Body of pancreas (tissue), 4 donors: Measurements from ENCODE around the gene MRAS.

Source experiments
- POLR2A ChIP-seq, 3 donors: fragments of 450-650 bp; IDR thresholded peaks; one replicate each; pipeline ENCODE4 v1.6.1; 2016; ENCODE audit warnings: antibody characterized with exemption in 3 of 3, mild to moderate bottlenecking in 2 of 3
- TF ChIP-seq, protein P1 (sequence below), 7 experiments: fragments of 450-650 bp in 4 of 7; fragments of 200-600 bp in 3 of 7; sonication (generic) in 3 of 7; IDR thresholded peaks; one replicate each; pipeline ENCODE4 v1.5.1; 2016 to 2019; ENCODE audit warnings: antibody characterized with exemption in 7 of 7

DNA sequence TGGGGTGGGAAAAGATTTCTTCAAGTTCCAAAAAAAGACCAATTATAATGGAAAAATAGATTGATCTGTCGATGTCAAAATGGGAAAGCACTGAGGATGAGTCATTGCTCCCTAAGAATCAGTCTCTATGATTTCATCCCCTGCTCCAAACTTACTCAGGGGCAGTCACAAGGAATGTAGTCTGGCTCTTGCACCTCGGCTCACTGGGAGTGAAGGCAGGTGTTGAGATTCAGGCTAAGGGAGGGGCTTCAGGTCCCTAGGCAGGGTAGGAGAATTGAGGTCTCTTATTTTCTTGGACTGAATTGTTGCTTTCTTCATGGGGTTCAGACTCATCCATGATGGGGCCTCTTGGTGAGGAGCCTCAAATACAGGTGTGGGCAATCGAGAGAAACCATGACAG, 100.3 kb downstream of the MRAS start:
- TF ChIP-seq, protein P1, sequence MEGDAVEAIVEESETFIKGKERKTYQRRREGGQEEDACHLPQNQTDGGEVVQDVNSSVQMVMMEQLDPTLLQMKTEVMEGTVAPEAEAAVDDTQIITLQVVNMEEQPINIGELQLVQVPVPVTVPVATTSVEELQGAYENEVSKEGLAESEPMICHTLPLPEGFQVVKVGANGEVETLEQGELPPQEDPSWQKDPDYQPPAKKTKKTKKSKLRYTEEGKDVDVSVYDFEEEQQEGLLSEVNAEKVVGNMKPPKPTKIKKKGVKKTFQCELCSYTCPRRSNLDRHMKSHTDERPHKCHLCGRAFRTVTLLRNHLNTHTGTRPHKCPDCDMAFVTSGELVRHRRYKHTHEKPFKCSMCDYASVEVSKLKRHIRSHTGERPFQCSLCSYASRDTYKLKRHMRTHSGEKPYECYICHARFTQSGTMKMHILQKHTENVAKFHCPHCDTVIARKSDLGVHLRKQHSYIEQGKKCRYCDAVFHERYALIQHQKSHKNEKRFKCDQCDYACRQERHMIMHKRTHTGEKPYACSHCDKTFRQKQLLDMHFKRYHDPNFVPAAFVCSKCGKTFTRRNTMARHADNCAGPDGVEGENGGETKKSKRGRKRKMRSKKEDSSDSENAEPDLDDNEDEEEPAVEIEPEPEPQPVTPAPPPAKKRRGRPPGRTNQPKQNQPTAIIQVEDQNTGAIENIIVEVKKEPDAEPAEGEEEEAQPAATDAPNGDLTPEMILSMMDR (IDR thresholded peaks at IDR 0.05): no peak
- no peak for TF ChIP-seq POLR2A (IDR thresholded peaks at IDR 0.05)
